ENCODE measurements around the gene DTNB. TPM values are rescaled to one million over a fixed set of nuclear protein-coding genes. Genes with fewer than 3 reads are reported as not detected.

The DTNB gene
- total and polyA plus RNA-seq, 10 of the 15 experiments (the other 5 are each of a cell fraction or from before 2014, with no cell fraction given): 4.5 to 30.6 (median 11.9) TPM

DNA sequence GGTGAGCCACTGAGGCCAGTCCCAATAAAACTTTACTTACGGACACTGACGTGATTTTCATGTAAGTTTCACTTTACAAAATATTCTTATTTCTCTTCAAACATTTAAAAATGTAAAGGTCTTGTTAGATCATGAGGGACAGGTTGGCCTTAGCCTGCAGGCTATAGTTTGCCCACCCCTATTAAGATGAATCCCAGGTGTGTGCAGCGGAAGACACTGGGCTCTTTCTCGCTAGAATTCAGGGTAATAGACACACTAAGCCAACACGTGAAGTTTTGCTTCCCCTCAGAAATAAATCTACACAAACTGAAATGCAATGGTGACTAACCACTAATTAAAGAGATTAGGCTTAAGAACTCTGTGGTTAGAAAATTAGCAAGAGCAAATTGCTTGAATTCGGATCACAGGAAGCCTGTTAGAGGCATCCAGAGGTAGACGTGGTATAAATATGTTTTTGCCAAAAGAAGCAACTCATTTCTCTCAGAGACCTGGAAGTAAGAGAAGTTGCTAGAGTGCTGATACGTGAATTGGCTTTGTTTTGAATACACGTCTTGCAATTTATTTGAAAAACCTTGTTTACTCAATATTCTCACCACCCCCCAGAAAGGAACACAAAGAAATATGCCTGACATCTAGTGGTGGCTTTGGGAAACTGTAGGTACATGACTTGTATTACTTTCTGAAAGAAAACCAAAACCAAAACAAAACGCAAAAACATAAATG is 151.6 kb downstream of the DTNB start (continued):
- TF ChIP-seq NBN (IDR thresholded peaks at IDR 0.05) (peak; percentile 76; the same call in 1 of the 2 replicates), HCFC1 (IDR thresholded peaks at IDR 0.05; ENCODE audit: low read length) (0 out of 2 replicates have a peak, but pooled peaks have one; percentile 13), EP300 (IDR thresholded peaks at IDR 0.05; ENCODE audit: borderline replicate concordance in 1 of 2, control insufficient read depth in 1 of 2, low read depth in 2 of 2, low read length in 2 of 2) (0 out of 4 replicates have a peak, but pooled peaks of 1 of the 2 experiments have one; percentile 12), KDM1A (IDR thresholded peaks at IDR 0.05; ENCODE audit: borderline replicate concordance) (no peak), SIX5 (IDR thresholded peaks at IDR 0.05; ENCODE audit: low read depth, low read length, severe bottlenecking) (no peak), FOXK2 (IDR thresholded peaks at IDR 0.05) (peak; percentile 89), NR2C1 (IDR thresholded peaks at IDR 0.05) (no peak), BACH1 (IDR thresholded peaks at IDR 0.05; ENCODE audit: borderline replicate concordance) (no peak), TCF3 (IDR thresholded peaks at IDR 0.05; ENCODE audit: borderline replicate concordance, insufficient read depth, low read depth, low read length) (no peak), RUNX3 (IDR thresholded peaks at IDR 0.05; ENCODE audit: low read length) (peak; percentile 58), SUPT20H (IDR thresholded peaks at IDR 0.05; ENCODE audit: borderline replicate concordance, control insufficient read depth, low read depth, low read length) (no peak), YY1 (IDR thresholded peaks at IDR 0.05; ENCODE audit: low read depth, low read length) (no peak), ZNF207 (IDR thresholded peaks at IDR 0.05; ENCODE audit: borderline replicate concordance) (no peak)
- TF ChIP-seq, protein P1, sequence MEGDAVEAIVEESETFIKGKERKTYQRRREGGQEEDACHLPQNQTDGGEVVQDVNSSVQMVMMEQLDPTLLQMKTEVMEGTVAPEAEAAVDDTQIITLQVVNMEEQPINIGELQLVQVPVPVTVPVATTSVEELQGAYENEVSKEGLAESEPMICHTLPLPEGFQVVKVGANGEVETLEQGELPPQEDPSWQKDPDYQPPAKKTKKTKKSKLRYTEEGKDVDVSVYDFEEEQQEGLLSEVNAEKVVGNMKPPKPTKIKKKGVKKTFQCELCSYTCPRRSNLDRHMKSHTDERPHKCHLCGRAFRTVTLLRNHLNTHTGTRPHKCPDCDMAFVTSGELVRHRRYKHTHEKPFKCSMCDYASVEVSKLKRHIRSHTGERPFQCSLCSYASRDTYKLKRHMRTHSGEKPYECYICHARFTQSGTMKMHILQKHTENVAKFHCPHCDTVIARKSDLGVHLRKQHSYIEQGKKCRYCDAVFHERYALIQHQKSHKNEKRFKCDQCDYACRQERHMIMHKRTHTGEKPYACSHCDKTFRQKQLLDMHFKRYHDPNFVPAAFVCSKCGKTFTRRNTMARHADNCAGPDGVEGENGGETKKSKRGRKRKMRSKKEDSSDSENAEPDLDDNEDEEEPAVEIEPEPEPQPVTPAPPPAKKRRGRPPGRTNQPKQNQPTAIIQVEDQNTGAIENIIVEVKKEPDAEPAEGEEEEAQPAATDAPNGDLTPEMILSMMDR (IDR thresholded peaks at IDR 0.05 in 2 of 3, conservative IDR thresholded peaks at IDR 0.05 in 1 of 3; ENCODE audit: control insufficient read depth in 2 of 3, extremely low read depth in 1 of 3, insufficient read depth in 1 of 3, low read depth in 3 of 3, low read length in 3 of 3): peak; percentile 75 to 86 (median 81)
- TF ChIP-seq, protein P2, sequence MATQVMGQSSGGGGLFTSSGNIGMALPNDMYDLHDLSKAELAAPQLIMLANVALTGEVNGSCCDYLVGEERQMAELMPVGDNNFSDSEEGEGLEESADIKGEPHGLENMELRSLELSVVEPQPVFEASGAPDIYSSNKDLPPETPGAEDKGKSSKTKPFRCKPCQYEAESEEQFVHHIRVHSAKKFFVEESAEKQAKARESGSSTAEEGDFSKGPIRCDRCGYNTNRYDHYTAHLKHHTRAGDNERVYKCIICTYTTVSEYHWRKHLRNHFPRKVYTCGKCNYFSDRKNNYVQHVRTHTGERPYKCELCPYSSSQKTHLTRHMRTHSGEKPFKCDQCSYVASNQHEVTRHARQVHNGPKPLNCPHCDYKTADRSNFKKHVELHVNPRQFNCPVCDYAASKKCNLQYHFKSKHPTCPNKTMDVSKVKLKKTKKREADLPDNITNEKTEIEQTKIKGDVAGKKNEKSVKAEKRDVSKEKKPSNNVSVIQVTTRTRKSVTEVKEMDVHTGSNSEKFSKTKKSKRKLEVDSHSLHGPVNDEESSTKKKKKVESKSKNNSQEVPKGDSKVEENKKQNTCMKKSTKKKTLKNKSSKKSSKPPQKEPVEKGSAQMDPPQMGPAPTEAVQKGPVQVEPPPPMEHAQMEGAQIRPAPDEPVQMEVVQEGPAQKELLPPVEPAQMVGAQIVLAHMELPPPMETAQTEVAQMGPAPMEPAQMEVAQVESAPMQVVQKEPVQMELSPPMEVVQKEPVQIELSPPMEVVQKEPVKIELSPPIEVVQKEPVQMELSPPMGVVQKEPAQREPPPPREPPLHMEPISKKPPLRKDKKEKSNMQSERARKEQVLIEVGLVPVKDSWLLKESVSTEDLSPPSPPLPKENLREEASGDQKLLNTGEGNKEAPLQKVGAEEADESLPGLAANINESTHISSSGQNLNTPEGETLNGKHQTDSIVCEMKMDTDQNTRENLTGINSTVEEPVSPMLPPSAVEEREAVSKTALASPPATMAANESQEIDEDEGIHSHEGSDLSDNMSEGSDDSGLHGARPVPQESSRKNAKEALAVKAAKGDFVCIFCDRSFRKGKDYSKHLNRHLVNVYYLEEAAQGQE (IDR thresholded peaks at IDR 0.05; ENCODE audit: low read depth, low read length): no peak
- TF ChIP-seq, protein P3, sequence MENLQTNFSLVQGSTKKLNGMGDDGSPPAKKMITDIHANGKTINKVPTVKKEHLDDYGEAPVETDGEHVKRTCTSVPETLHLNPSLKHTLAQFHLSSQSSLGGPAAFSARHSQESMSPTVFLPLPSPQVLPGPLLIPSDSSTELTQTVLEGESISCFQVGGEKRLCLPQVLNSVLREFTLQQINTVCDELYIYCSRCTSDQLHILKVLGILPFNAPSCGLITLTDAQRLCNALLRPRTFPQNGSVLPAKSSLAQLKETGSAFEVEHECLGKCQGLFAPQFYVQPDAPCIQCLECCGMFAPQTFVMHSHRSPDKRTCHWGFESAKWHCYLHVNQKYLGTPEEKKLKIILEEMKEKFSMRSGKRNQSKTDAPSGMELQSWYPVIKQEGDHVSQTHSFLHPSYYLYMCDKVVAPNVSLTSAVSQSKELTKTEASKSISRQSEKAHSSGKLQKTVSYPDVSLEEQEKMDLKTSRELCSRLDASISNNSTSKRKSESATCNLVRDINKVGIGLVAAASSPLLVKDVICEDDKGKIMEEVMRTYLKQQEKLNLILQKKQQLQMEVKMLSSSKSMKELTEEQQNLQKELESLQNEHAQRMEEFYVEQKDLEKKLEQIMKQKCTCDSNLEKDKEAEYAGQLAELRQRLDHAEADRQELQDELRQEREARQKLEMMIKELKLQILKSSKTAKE (IDR thresholded peaks at IDR 0.05; ENCODE audit: low read depth, poor library complexity, severe bottlenecking): peak; percentile 80
- TF ChIP-seq, protein P4, sequence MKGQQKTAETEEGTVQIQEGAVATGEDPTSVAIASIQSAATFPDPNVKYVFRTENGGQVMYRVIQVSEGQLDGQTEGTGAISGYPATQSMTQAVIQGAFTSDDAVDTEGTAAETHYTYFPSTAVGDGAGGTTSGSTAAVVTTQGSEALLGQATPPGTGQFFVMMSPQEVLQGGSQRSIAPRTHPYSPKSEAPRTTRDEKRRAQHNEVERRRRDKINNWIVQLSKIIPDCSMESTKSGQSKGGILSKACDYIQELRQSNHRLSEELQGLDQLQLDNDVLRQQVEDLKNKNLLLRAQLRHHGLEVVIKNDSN (IDR thresholded peaks at IDR 0.05; ENCODE audit: borderline replicate concordance, extremely low read length, insufficient read depth, low read depth, low read length): no peak
- TF ChIP-seq, protein P5, sequence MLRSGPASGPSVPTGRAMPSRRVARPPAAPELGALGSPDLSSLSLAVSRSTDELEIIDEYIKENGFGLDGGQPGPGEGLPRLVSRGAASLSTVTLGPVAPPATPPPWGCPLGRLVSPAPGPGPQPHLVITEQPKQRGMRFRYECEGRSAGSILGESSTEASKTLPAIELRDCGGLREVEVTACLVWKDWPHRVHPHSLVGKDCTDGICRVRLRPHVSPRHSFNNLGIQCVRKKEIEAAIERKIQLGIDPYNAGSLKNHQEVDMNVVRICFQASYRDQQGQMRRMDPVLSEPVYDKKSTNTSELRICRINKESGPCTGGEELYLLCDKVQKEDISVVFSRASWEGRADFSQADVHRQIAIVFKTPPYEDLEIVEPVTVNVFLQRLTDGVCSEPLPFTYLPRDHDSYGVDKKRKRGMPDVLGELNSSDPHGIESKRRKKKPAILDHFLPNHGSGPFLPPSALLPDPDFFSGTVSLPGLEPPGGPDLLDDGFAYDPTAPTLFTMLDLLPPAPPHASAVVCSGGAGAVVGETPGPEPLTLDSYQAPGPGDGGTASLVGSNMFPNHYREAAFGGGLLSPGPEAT (IDR thresholded peaks at IDR 0.05; ENCODE audit: low read depth): peak; percentile 49; the same call in 1 of the 2 replicates

All from GM12878 (cell line).